HepG2 (cell line): ENCODE results near the gene TRPC4.

Experiments
- HCFC1 ChIP-seq: fragments of 150-350 bp; IDR thresholded peaks from 2 replicates; pipeline ENCODE4 v1.6.1; 2014; ENCODE audit warnings: low read depth, low read length
- HDAC6 ChIP-seq: fragments of 200-600 bp; sonication (generic); IDR thresholded peaks from 2 replicates; pipeline ENCODE4 v1.7.0; 2017; ENCODE audit warnings: mild to moderate bottlenecking, antibody characterized with exemption, low read length, low read depth
- HOXA7 ChIP-seq: sonication (generic); formaldehyde crosslinking; IDR thresholded peaks from 2 replicates; pipeline ENCODE4 v1.8.1; 2022; ENCODE audit warnings: mild to moderate bottlenecking, missing genetic modification reagents, moderate library complexity
- IRF2 ChIP-seq: IDR thresholded peaks from 2 replicates; pipeline ENCODE4 v1.6.1; 2018; ENCODE audit warnings: missing genetic modification reagents, missing compliant biosample characterization
- RFXAP ChIP-seq: sonication (generic); formaldehyde crosslinking; IDR thresholded peaks from 2 replicates; pipeline ENCODE4 v1.4.0; 2020; ENCODE audit warnings: missing genetic modification reagents, borderline replicate concordance
- ZNF317 ChIP-seq: sonication (generic); formaldehyde crosslinking; IDR thresholded peaks from 2 replicates; pipeline ENCODE4 v1.5.0; 2020; ENCODE audit warnings: mild to moderate bottlenecking, missing genetic modification reagents
- ZNF589 ChIP-seq: sonication (generic); formaldehyde crosslinking; conservative IDR thresholded peaks from 2 replicates; pipeline ENCODE4 v1.8.0; 2022; ENCODE audit warnings: mild to moderate bottlenecking, moderate library complexity, missing genetic modification reagents
- TF ChIP-seq, protein P1 (sequence below): sonication (generic); formaldehyde crosslinking; IDR thresholded peaks from 2 replicates; pipeline ENCODE4 v1.9.0; 2022; ENCODE audit warnings: missing genetic modification reagents, mild to moderate bottlenecking, borderline replicate concordance

DNA sequence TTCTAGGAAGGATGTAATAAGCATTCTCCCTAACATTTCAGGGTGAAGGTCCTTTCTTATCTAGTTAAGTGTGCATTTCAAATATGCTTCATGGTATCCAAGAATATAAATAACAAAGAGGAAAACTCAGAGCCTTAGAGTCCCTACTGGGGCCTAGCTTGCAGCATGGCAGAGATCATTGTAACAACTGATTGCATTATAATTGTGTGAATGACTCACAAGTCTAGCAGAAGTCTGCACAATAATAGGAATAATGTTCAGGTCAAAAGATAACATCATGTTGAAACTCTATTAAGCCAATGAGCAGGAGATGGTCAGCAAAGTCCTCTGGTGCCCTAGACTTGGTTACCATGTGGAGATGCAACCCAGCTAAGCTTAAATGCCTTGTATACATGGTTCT is 274.4 kb downstream of the TRPC4 start:
- TF ChIP-seq ZNF317 (CRISPR knock-in tag), result no peak
- no peak for TF ChIP-seq HCFC1
- TF ChIP-seq ZNF589 (CRISPR knock-in tag), result no peak
- TF ChIP-seq HOXA7, result no peak
- TF ChIP-seq, protein P1, sequence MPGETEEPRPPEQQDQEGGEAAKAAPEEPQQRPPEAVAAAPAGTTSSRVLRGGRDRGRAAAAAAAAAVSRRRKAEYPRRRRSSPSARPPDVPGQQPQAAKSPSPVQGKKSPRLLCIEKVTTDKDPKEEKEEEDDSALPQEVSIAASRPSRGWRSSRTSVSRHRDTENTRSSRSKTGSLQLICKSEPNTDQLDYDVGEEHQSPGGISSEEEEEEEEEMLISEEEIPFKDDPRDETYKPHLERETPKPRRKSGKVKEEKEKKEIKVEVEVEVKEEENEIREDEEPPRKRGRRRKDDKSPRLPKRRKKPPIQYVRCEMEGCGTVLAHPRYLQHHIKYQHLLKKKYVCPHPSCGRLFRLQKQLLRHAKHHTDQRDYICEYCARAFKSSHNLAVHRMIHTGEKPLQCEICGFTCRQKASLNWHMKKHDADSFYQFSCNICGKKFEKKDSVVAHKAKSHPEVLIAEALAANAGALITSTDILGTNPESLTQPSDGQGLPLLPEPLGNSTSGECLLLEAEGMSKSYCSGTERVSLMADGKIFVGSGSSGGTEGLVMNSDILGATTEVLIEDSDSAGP (CRISPR knock-in tag), result no peak
- no peak for TF ChIP-seq IRF2 (CRISPR knock-in tag)
- TF ChIP-seq RFXAP (CRISPR knock-in tag), result no peak
- TF ChIP-seq HDAC6, result no peak
